Endothelial cell of umbilical vein (primary cell): ENCODE results near the gene UGT2B7. TPM values are rescaled to one million over a fixed set of nuclear protein-coding genes. Genes with fewer than 3 reads are reported as not detected.

Experiments
- BruUV-seq: library from RNA; stranded (reverse); fragments of 400-500 nt; replicated peaks from 2 replicates; lab custom pipeline; 2021; lab: Mats Ljungman, UMichigan
- CTCF ChIA-PET: fragments of 300-600, 350-600 bp; sonication (Branson Sonifier 250); formaldehyde crosslinking; loops from one replicate; lab custom pipeline; 2021; ENCODE audit warnings: antibody characterized with exemption, inconsistent platforms; lab: Charles Lee
- POLR2A ChIA-PET: fragments of 300-600, 350-600 bp; sonication (Branson Sonifier 250); formaldehyde crosslinking; loops from one replicate; lab custom pipeline; 2021; ENCODE audit warnings: antibody characterized with exemption, inconsistent platforms; lab: Charles Lee
- DNase-seq: peaks from one replicate; pipeline ENCODE4 v3.0.0-alpha.2; 2011; ENCODE audit warnings: low read depth, low spot score
- FAIRE-seq: peaks from 2 replicates; lab custom pipeline; 2011; peaks lifted over from hg19 to GRCh38; lab: Jason Lieb, UNC
- H2AFZ ChIP-seq: 2 replicates; pipeline ENCODE4 v1.6.0; 2012; ENCODE audit warnings: low read depth, low read length, control low read depth, inconsistent platforms
- H3K27ac ChIP-seq: 2 replicates; pipeline ENCODE4 v1.5.1; 2011; ENCODE audit warnings: low read depth, mild to moderate bottlenecking, control low read depth, low read length, moderate library complexity; ENCODE audit not compliant: insufficient read depth
- H3K27me3 ChIP-seq, 2 experiments: 2 replicates each; pipeline versions ENCODE4 v1.6.0 to v1.6.1; 2011; ENCODE audit warnings: low read length in 2 of 2, mixed read lengths in 1 of 2; ENCODE audit not compliant: control insufficient read depth in 2 of 2, insufficient read depth in 2 of 2
- H3K36me3 ChIP-seq, 2 experiments: 2 replicates in 1 of 2; 3 replicates in 1 of 2; pipeline ENCODE4 v1.5.1; 2011; ENCODE audit warnings: low read length in 2 of 2, mild to moderate bottlenecking in 1 of 2, moderate library complexity in 1 of 2; ENCODE audit not compliant: control insufficient read depth in 2 of 2, insufficient read depth in 2 of 2; ENCODE audit errors: extremely low read depth in 1 of 2
- H3K4me1 ChIP-seq: 3 replicates; pipeline ENCODE4 v1.5.1; 2011; ENCODE audit warnings: mild to moderate bottlenecking, low read length; ENCODE audit not compliant: control insufficient read depth, insufficient read depth; ENCODE audit errors: extremely low read depth
- H3K4me2 ChIP-seq: 2 replicates; pipeline ENCODE4 v1.6.1; 2011; ENCODE audit warnings: low read length, control low read depth, mixed read lengths; ENCODE audit not compliant: insufficient read depth
- H3K4me3 ChIP-seq, 3 experiments: fragments of 200-600 bp in 1 of 3; sonication (generic), shearing (Covaris generic) in 1 of 3; replicated peaks in 1 of 3; 2 replicates each; pipeline ENCODE4 v1.5.1; 2011 to 2016; ENCODE audit warnings: control low read depth in 3 of 3, low read length in 3 of 3, mild to moderate bottlenecking in 2 of 3, inconsistent platforms in 1 of 3, low read depth in 1 of 3, moderate library complexity in 1 of 3; ENCODE audit not compliant: insufficient read depth in 1 of 3
- H3K79me2 ChIP-seq: 2 replicates; pipeline ENCODE4 v1.6.0; 2012; ENCODE audit warnings: low read length, inconsistent platforms; ENCODE audit not compliant: control insufficient read depth, insufficient read depth
- H3K9ac ChIP-seq: replicated peaks from 2 replicates; pipeline ENCODE3; 2011; ENCODE audit warnings: low read length, control low read depth; ENCODE audit not compliant: insufficient read depth; ENCODE audit errors: extremely low read depth
- H3K9me1 ChIP-seq: replicated peaks from 3 replicates; pipeline ENCODE4 v1.6.0; 2011; ENCODE audit warnings: mild to moderate bottlenecking, low read length; ENCODE audit not compliant: control insufficient read depth, insufficient read depth; ENCODE audit errors: extremely low read depth
- H3K9me3 ChIP-seq: replicated peaks from 2 replicates; pipeline ENCODE4 v1.5.1; 2012; ENCODE audit warnings: low read length, inconsistent platforms; ENCODE audit not compliant: control insufficient read depth, insufficient read depth
- H4K20me1 ChIP-seq: replicated peaks from 2 replicates; pipeline ENCODE3; 2011; ENCODE audit warnings: mild to moderate bottlenecking, low read length; ENCODE audit not compliant: control insufficient read depth, insufficient read depth; ENCODE audit errors: extremely low read depth
- CTCF ChIP-seq, 2 donors: IDR thresholded peaks; 1 replicate in 1 of 2; 2 replicates in 1 of 2; pipeline ENCODE4 v1.5.1; 2011; ENCODE audit warnings: low read length in 2 of 2, mild to moderate bottlenecking in 2 of 2, moderate library complexity in 2 of 2, control low read depth in 1 of 2, inconsistent platforms in 1 of 2, low read depth in 1 of 2; ENCODE audit not compliant: insufficient read depth in 1 of 2; ENCODE audit errors: extremely low read depth in 1 of 2
- EZH2 ChIP-seq: IDR thresholded peaks from 2 replicates; pipeline ENCODE4 v1.6.1; 2012; ENCODE audit warnings: borderline replicate concordance, low read depth, mild to moderate bottlenecking, moderate library complexity, low read length, inconsistent platforms; ENCODE audit not compliant: severe bottlenecking
- FOS ChIP-seq: IDR thresholded peaks from 2 replicates; pipeline ENCODE4 v1.6.1; 2011; ENCODE audit warnings: mild to moderate bottlenecking, low read length, moderate library complexity, borderline replicate concordance; ENCODE audit not compliant: insufficient read depth
- GATA2 ChIP-seq: IDR thresholded peaks from 2 replicates; pipeline ENCODE4 v1.7.0; 2011; ENCODE audit warnings: low read depth, mild to moderate bottlenecking, moderate library complexity, mixed read lengths, low read length; ENCODE audit not compliant: insufficient read length, insufficient read depth
- JUN ChIP-seq: IDR thresholded peaks from 2 replicates; pipeline ENCODE4 v1.6.1; 2011; ENCODE audit warnings: borderline replicate concordance, low read depth; ENCODE audit not compliant: insufficient read length, insufficient read depth
- MAX ChIP-seq: IDR thresholded peaks from 2 replicates; pipeline ENCODE4 v1.6.1; 2011; ENCODE audit not compliant: insufficient read depth, insufficient read length
- MYC ChIP-seq: IDR thresholded peaks from one replicate; pipeline ENCODE4 v1.6.1; 2011; ENCODE audit warnings: mild to moderate bottlenecking, low read depth, low read length
- POLR2A ChIP-seq: IDR thresholded peaks from 2 replicates; pipeline ENCODE4 v1.6.1; 2012; ENCODE audit warnings: low read depth, mild to moderate bottlenecking, control low read depth, low read length
- POLR2AphosphoS5 ChIP-seq: IDR thresholded peaks from 2 replicates; pipeline ENCODE4 v1.6.1; 2012; ENCODE audit warnings: low read depth, mild to moderate bottlenecking, control low read depth, low read length, moderate library complexity; ENCODE audit not compliant: insufficient read depth
- dilution Hi-C: fragments of 300-500 bp; cut with MboI; formaldehyde crosslinking; loops from one replicate; pipeline ENCODE4 v1.15.0; 2019; ENCODE audit warnings: low sequenced_read_pairs; ENCODE audit not compliant: extremely low pct_ligation_motif_present
- intact Hi-C: fragments of 100-400 bp; cut with micrococcal nuclease; formaldehyde crosslinking; loops from one replicate; pipeline ENCODE4 v1.10.0; 2022
- polyA plus RNA-seq, 4 experiments: library from polyadenylated mRNA; depleted of rRNA in 3 of 4; stranded (reverse) in 3 of 4; unstranded in 1 of 4; fragments of >200 nt; gene quantifications; 2 replicates each; pipeline versions ENCODE4 v1.2.1 to v1.2.3, GENCODE V29; 2011 to 2012; ENCODE audit warnings: missing spikeins in 1 of 4
- total RNA-seq: library from RNA; stranded (reverse); gene quantifications from 2 replicates; pipeline ENCODE4 v1.2.3, GENCODE V29; 2021

The UGT2B7 gene
- total and polyA plus RNA-seq, 2 donors (not counting 3 experiments of a cell fraction or from before 2014, with no cell fraction given), result not detected

- H3K4me3 ChIP-seq, result no peak overlapping the region
- FAIRE-seq, result no peak
- no peaks in the 10 kb centered on the region for H4K20me1 ChIP-seq
- POLR2A ChIA-PET, result no interaction called here
- intact Hi-C loops, result no loop called here
- H3K27ac ChIP-seq, result no peak overlapping the region
- H3K27me3 ChIP-seq, result no peaks in the 10 kb centered on the region
- CTCF ChIA-PET, result no interaction called here
- no TSS peak for BruUV-seq
- no peaks in the 10 kb centered on the region for H3K9me3 ChIP-seq
- no peak for DNase-seq
- no peak overlapping the region for H3K9ac ChIP-seq
- no peaks in the 10 kb centered on the region for H3K36me3 ChIP-seq
- TF ChIP-seq POLR2A (no peak), EZH2 (no peak), MAX (no peak), JUN (no peak), POLR2AphosphoS5 (no peak), GATA2 (no peak), CTCF (IDR thresholded peaks at IDR 0.05; ENCODE audit: extremely low read depth in 1 of 2, insufficient read depth in 1 of 2, low read depth in 1 of 2, low read length in 2 of 2) (no peak), FOS (no peak), MYC (no peak)
- H2AFZ ChIP-seq, result no peak overlapping the region
- no peaks in the 10 kb centered on the region for H3K4me1 ChIP-seq
- H3K9me1 ChIP-seq, result no peaks in the 10 kb centered on the region
- dilution Hi-C loops, result no loop called here
- H3K4me2 ChIP-seq, result no peak overlapping the region
- H3K79me2 ChIP-seq, result no peaks in the 10 kb centered on the region
Observed at GRCh38 chr4:69124941-69125340, 28.7 kb downstream of the UGT2B7 start.
